ENCODE results near the gene REN.

REN gene

GRCh38 chr1:204197068-204197467, 30.9 kb upstream of the REN start:
- H3K4me3 ChIP-seq (replicated peaks; ENCODE audit: insufficient read depth, low read length) = no peak overlapping the region
- TF ChIP-seq GABPA (IDR thresholded peaks at IDR 0.05; ENCODE audit: low read depth) (no peak), CTCF (IDR thresholded peaks at IDR 0.05; ENCODE audit: insufficient read depth, low read length) (no peak), REST (IDR thresholded peaks at IDR 0.05; ENCODE audit: insufficient replicate concordance, low read depth) (no peak), SPI1 (IDR thresholded peaks at IDR 0.05; ENCODE audit: borderline replicate concordance, low read depth) (no peak), POLR2AphosphoS5 (IDR thresholded peaks at IDR 0.05; ENCODE audit: low read depth) (no peak)
- no peak overlapping the region for H3K27ac ChIP-seq (replicated peaks)
- H3K27me3 ChIP-seq (ENCODE audit: insufficient read depth, poor library complexity, severe bottlenecking) = peaks cover 24% of the 10 kb centered on the region
- DNase-seq (ENCODE audit: low read depth in 1 of 2, low spot score in 1 of 2) = no peak

GRCh38 chr1:204196068-204196795, 30.1 kb upstream of the REN start, which contains the start of gene KISS1:
Gene KISS1 (minus strand): TSS chr1:204196491. CDS start chr1:204192876, 3,615 bp downstream.
- no peak within 1 kb of the TSS for H3K4me3 ChIP-seq (replicated peaks; ENCODE audit: insufficient read depth, low read length)
- no peak within 1 kb of the TSS for H3K27ac ChIP-seq (replicated peaks)
- no peak for TF ChIP-seq GABPA (IDR thresholded peaks at IDR 0.05; ENCODE audit: low read depth)
- TF ChIP-seq CTCF (IDR thresholded peaks at IDR 0.05; ENCODE audit: insufficient read depth, low read length) = no peak
- no peak for TF ChIP-seq REST (IDR thresholded peaks at IDR 0.05; ENCODE audit: insufficient replicate concordance, low read depth)
- TF ChIP-seq SPI1 (IDR thresholded peaks at IDR 0.05; ENCODE audit: borderline replicate concordance, low read depth) = no peak
- TF ChIP-seq POLR2AphosphoS5 (IDR thresholded peaks at IDR 0.05; ENCODE audit: low read depth) = no peak
- peaks cover 24% of the 10 kb centered on the region for H3K27me3 ChIP-seq (ENCODE audit: insufficient read depth, poor library complexity, severe bottlenecking)
- DNase-seq (ENCODE audit: low read depth in 1 of 2, low spot score in 1 of 2) = no peak

- TF ChIP-seq POLR2AphosphoS5 (IDR thresholded peaks at IDR 0.05; ENCODE audit: low read depth) = no peak
- no peak for TF ChIP-seq GABPA (IDR thresholded peaks at IDR 0.05; ENCODE audit: low read depth)
- no peak for TF ChIP-seq REST (IDR thresholded peaks at IDR 0.05; ENCODE audit: insufficient replicate concordance, low read depth)
- TF ChIP-seq CTCF (IDR thresholded peaks at IDR 0.05; ENCODE audit: insufficient read depth, low read length) = no peak
- TF ChIP-seq SPI1 (IDR thresholded peaks at IDR 0.05; ENCODE audit: borderline replicate concordance, low read depth) = no peak
- Histone ChIP-seq H3K4me3 (replicated peaks; ENCODE audit: insufficient read depth, low read length) (no peak overlapping the region), H3K27me3 (ENCODE audit: insufficient read depth, poor library complexity, severe bottlenecking) (peaks cover 21% of the 10 kb centered on the region), H3K27ac (replicated peaks) (no peak overlapping the region)
- no peak for DNase-seq (ENCODE audit: low read depth in 1 of 2, low spot score in 1 of 2)
Measured at GRCh38 chr1:204194771-204195170, 28.6 kb upstream of the REN start.

Data from HL-60 (cell line).